SU-DHL-6 (cell line): Measurements from ENCODE around the gene PRPF8.
A peak's percentile ranks its signal among the peaks of the same experiment; 100 is the strongest.

Source experiments
- H2AFZ ChIP-seq: fragments of 200-600 bp; sonication (generic); 2 replicates; pipeline ENCODE4 v1.6.1; 2014; ENCODE audit warnings: low read depth, mild to moderate bottlenecking, moderate library complexity, mixed read lengths, antibody characterized with exemption, low read length; ENCODE audit not compliant: severe bottlenecking
- H3F3A ChIP-seq: fragments of 200-600 bp; shearing (Covaris generic); 2 replicates; pipeline ENCODE4 v1.6.0; 2016; ENCODE audit warnings: antibody characterized with exemption, mild to moderate bottlenecking; ENCODE audit not compliant: insufficient read depth
- H3K27ac ChIP-seq: fragments of 200-600 bp; sonication (generic); 2 replicates; pipeline ENCODE4 v1.5.1; 2016; ENCODE audit warnings: low read depth, mild to moderate bottlenecking, low read length, moderate library complexity, mixed read lengths
- H3K27me3 ChIP-seq: fragments of 200-600 bp; sonication (generic), shearing (Covaris generic); 2 replicates; pipeline ENCODE4 v1.6.0; 2014; ENCODE audit warnings: mild to moderate bottlenecking, low read length
- H3K36me3 ChIP-seq: fragments of 200-600 bp; sonication (generic); 2 replicates; pipeline ENCODE4 v1.6.1; 2014; ENCODE audit warnings: mild to moderate bottlenecking, low read length, mixed read lengths
- H3K4me2 ChIP-seq: fragments of 300-600, 200-600 bp; shearing (Covaris generic), sonication (generic); 2 replicates; pipeline ENCODE4 v1.6.0; 2014; ENCODE audit warnings: low read length, low read depth, mild to moderate bottlenecking; ENCODE audit not compliant: poor library complexity, severe bottlenecking
- H3K4me3 ChIP-seq: fragments of 200-600 bp; sonication (generic); 2 replicates; pipeline ENCODE4 v1.5.1; 2014; ENCODE audit warnings: antibody characterized with exemption, low read length, mild to moderate bottlenecking, mixed read lengths; ENCODE audit not compliant: insufficient read depth, poor library complexity, severe bottlenecking
- H3K79me2 ChIP-seq: fragments of 200-600 bp; sonication (generic); 2 replicates; pipeline ENCODE4 v1.6.1; 2014; ENCODE audit warnings: mild to moderate bottlenecking, low read length, moderate library complexity; ENCODE audit not compliant: insufficient read depth
- H3K9ac ChIP-seq: fragments of 200-600 bp; sonication (generic); 2 replicates; pipeline ENCODE4 v1.7.0; 2014; ENCODE audit warnings: mild to moderate bottlenecking, low read length
- H3K9me2 ChIP-seq: fragments of 200-600 bp; sonication (generic); replicated peaks from 2 replicates; pipeline ENCODE4 v1.6.1; 2014; ENCODE audit warnings: low read length; ENCODE audit not compliant: insufficient read depth
- H3K9me3 ChIP-seq: fragments of 200-600 bp; sonication (generic); 2 replicates; pipeline ENCODE4 v1.6.1; 2014; ENCODE audit warnings: low read length, mixed read lengths; ENCODE audit not compliant: insufficient read depth
- H4K20me1 ChIP-seq: fragments of 200-600 bp; sonication (generic); 2 replicates; pipeline ENCODE4 v1.6.1; 2014; ENCODE audit warnings: low read depth, mild to moderate bottlenecking, antibody characterized with exemption, low read length, moderate library complexity, mixed read lengths
- EZH2phosphoT487 ChIP-seq: fragments of 200-600 bp; sonication (generic), shearing (Covaris generic); conservative IDR thresholded peaks from 2 replicates; pipeline ENCODE4 v1.6.1; 2018; ENCODE audit warnings: mild to moderate bottlenecking, antibody characterized with exemption, low read length, moderate library complexity, mixed read lengths
- TF ChIP-seq, protein P1 (sequence below): fragments of 200-600 bp; sonication (generic); IDR thresholded peaks from one replicate; pipeline ENCODE4 v1.5.1; 2017; ENCODE audit warnings: antibody characterized with exemption, mild to moderate bottlenecking, low read length, moderate library complexity; ENCODE audit not compliant: insufficient read depth, poor library complexity, severe bottlenecking

The PRPF8 gene

GRCh38 chr17:1634841-1635650 is 49.6 kb downstream of the PRPF8 start:
- Histone ChIP-seq H3K36me3 (no peaks in the 10 kb centered on the region), H4K20me1 (no peaks in the 10 kb centered on the region), H3K4me3 (no peak overlapping the region), H2AFZ (no peak overlapping the region), H3K9me2 (no peaks in the 10 kb centered on the region), H3K27me3 (no peaks in the 10 kb centered on the region), H3K27ac (no peak overlapping the region), H3K4me2 (no peak overlapping the region), H3F3A (no peaks in the 10 kb centered on the region), H3K79me2 (no peaks in the 10 kb centered on the region), H3K9me3 (no peaks in the 10 kb centered on the region), H3K9ac (no peak overlapping the region)
- TF ChIP-seq EZH2phosphoT487 = no peak
- TF ChIP-seq, protein P1, sequence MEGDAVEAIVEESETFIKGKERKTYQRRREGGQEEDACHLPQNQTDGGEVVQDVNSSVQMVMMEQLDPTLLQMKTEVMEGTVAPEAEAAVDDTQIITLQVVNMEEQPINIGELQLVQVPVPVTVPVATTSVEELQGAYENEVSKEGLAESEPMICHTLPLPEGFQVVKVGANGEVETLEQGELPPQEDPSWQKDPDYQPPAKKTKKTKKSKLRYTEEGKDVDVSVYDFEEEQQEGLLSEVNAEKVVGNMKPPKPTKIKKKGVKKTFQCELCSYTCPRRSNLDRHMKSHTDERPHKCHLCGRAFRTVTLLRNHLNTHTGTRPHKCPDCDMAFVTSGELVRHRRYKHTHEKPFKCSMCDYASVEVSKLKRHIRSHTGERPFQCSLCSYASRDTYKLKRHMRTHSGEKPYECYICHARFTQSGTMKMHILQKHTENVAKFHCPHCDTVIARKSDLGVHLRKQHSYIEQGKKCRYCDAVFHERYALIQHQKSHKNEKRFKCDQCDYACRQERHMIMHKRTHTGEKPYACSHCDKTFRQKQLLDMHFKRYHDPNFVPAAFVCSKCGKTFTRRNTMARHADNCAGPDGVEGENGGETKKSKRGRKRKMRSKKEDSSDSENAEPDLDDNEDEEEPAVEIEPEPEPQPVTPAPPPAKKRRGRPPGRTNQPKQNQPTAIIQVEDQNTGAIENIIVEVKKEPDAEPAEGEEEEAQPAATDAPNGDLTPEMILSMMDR = no peak

GRCh38 chr17:1630662-1631061 is 54.0 kb downstream of the PRPF8 start:
- H4K20me1 ChIP-seq = no peaks in the 10 kb centered on the region
- H3K9me2 ChIP-seq = no peaks in the 10 kb centered on the region
- peaks cover 20% of the 10 kb centered on the region for H3K79me2 ChIP-seq
- H3K4me3 ChIP-seq = no peak overlapping the region
- H3K9ac ChIP-seq = no peak overlapping the region
- H3K27me3 ChIP-seq = no peaks in the 10 kb centered on the region
- TF ChIP-seq, protein P1 = no peak
- no peak for TF ChIP-seq EZH2phosphoT487
- peaks cover 15% of the 10 kb centered on the region for H3F3A ChIP-seq
- no peak overlapping the region for H2AFZ ChIP-seq
- no peaks in the 10 kb centered on the region for H3K9me3 ChIP-seq
- no peaks in the 10 kb centered on the region for H3K36me3 ChIP-seq
- no peak overlapping the region for H3K4me2 ChIP-seq
- no peak overlapping the region for H3K27ac ChIP-seq

GRCh38 chr17:1629504-1630310 is 55.0 kb downstream of the PRPF8 start:
- Histone ChIP-seq H3K27ac (peak overlapping the region; percentile 86), H3K4me3 (peak overlapping the region; percentile 79), H2AFZ (peak overlapping the region; percentile 20), H3K9ac (peak overlapping the region; percentile 81), H4K20me1 (no peaks in the 10 kb centered on the region), H3K4me2 (peak overlapping the region; percentile 85), H3K27me3 (no peaks in the 10 kb centered on the region), H3F3A (peaks cover 18% of the 10 kb centered on the region), H3K36me3 (no peaks in the 10 kb centered on the region), H3K79me2 (peaks cover 29% of the 10 kb centered on the region), H3K9me3 (no peaks in the 10 kb centered on the region), H3K9me2 (no peaks in the 10 kb centered on the region)
- TF ChIP-seq EZH2phosphoT487 = no peak
- TF ChIP-seq, protein P1 = peak; percentile 90
